Astrocyte (in vitro differentiated cells and primary cell): ENCODE results near the gene STUM.

Source experiments
- EZH2 ChIP-seq: IDR thresholded peaks from 2 replicates; pipeline ENCODE4 v1.6.1; 2012; ENCODE audit warnings: mild to moderate bottlenecking, low read length, inconsistent platforms; ENCODE audit not compliant: insufficient read depth
- TF ChIP-seq, protein P1 (sequence below): IDR thresholded peaks from 2 replicates; pipeline ENCODE4 v1.5.1; 2011; ENCODE audit warnings: low read depth, mild to moderate bottlenecking, inconsistent platforms, low read length, moderate library complexity; ENCODE audit not compliant: insufficient read depth

DNA sequence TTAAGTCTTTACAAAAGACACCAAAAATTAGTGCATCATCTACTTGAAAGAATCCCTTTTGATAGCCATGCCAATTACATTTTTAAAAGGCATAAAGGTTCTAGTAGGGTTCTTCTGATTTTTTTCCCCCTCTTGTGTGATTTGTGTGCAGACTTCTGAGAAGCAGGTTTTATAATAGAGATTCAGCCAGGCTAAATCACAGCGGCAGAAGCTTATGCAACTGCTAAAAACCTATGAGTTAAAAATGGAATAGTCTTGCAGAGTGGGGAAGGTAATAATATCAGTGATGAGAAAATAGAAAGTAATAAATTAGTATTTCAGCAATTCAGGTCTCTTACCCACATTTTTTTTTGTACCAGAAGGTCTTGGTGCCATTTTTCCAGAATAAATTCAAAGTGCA lies 17.7 kb downstream of the STUM start:
- TF ChIP-seq, protein P1, sequence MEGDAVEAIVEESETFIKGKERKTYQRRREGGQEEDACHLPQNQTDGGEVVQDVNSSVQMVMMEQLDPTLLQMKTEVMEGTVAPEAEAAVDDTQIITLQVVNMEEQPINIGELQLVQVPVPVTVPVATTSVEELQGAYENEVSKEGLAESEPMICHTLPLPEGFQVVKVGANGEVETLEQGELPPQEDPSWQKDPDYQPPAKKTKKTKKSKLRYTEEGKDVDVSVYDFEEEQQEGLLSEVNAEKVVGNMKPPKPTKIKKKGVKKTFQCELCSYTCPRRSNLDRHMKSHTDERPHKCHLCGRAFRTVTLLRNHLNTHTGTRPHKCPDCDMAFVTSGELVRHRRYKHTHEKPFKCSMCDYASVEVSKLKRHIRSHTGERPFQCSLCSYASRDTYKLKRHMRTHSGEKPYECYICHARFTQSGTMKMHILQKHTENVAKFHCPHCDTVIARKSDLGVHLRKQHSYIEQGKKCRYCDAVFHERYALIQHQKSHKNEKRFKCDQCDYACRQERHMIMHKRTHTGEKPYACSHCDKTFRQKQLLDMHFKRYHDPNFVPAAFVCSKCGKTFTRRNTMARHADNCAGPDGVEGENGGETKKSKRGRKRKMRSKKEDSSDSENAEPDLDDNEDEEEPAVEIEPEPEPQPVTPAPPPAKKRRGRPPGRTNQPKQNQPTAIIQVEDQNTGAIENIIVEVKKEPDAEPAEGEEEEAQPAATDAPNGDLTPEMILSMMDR = no peak
- TF ChIP-seq EZH2 = no peak
